Measurements from ENCODE around the gene NRAS. TPM values are rescaled to one million over a fixed set of nuclear protein-coding genes. Genes with fewer than 3 reads are reported as not detected.

The NRAS gene
- total RNA-seq, 1 experiment from 2014 or later = 72.9 TPM

- Histone ChIP-seq H4K8ac (replicated peaks; ENCODE audit: insufficient read length, low read depth, low read length) (no peak overlapping the region), H3K18ac (ENCODE audit: insufficient read length, low read depth, low read length) (no peak overlapping the region), H4K91ac (ENCODE audit: insufficient read length, low read depth, low read length) (no peak overlapping the region), H3K56ac (ENCODE audit: insufficient read length, low read depth, low read length) (no peak overlapping the region), H4K20me1 (ENCODE audit: control insufficient read depth, insufficient read depth, insufficient read length) (no peaks in the 10 kb centered on the region), H3T11ph (ENCODE audit: low read length) (no peak overlapping the region), H2AK5ac (ENCODE audit: insufficient read length, low read length) (no peak overlapping the region), H3K4ac (ENCODE audit: low read depth, low read length) (no peak overlapping the region), H2BK5ac (ENCODE audit: insufficient read length, low read length) (no peak overlapping the region), H3K27ac (ENCODE audit: insufficient read length, low read depth, low read length) (no peak overlapping the region), H2BK12ac (ENCODE audit: insufficient read length, low read depth, low read length) (no peak overlapping the region), H3K9me3 (ENCODE audit: control insufficient read depth, low read depth, low read length) (no peaks in the 10 kb centered on the region), H3K79me2 (ENCODE audit: insufficient read depth, low read length) (no peaks in the 10 kb centered on the region), H3K4me2 (ENCODE audit: insufficient read depth, insufficient read length, low read length) (no peak overlapping the region), H2BK120ac (ENCODE audit: low read depth, low read length, poor library complexity, severe bottlenecking) (no peak overlapping the region), H2BK15ac (ENCODE audit: low read depth, low read length) (no peak overlapping the region), H3K79me1 (ENCODE audit: insufficient read depth, low read depth, low read length, poor library complexity, severe bottlenecking) (no peaks in the 10 kb centered on the region), H3K9ac (ENCODE audit: extremely low read depth, insufficient read length, low read length) (no peak overlapping the region), H3K14ac (ENCODE audit: insufficient read depth, low read length) (no peak overlapping the region), H3K23ac (ENCODE audit: insufficient read length, low read depth, low read length) (no peak overlapping the region), H2BK20ac (ENCODE audit: low read depth, low read length, poor library complexity, severe bottlenecking) (no peak overlapping the region), H2AFZ (ENCODE audit: low read length) (no peak overlapping the region), H3K27me3 (ENCODE audit: insufficient read depth, low read length) (no peaks in the 10 kb centered on the region), H3K23me2 (ENCODE audit: insufficient read length, low read depth, low read length, poor library complexity, severe bottlenecking) (no peaks in the 10 kb centered on the region), H3K4me1 (ENCODE audit: insufficient read depth, low read length) (no peaks in the 10 kb centered on the region), H4K5ac (ENCODE audit: insufficient read length, low read depth, low read length) (no peak overlapping the region)
- Mint-ChIP-seq H3K4me1 (no peaks in the 10 kb centered on the region), H3K4me3 (no peak overlapping the region), H3K9me3 (no peaks in the 10 kb centered on the region), H3K27me3 (ENCODE audit: low read depth) (peaks cover 5% of the 10 kb centered on the region; the same call in 1 of the 2 replicates), H3K27ac (no peak overlapping the region), H3K36me3 (ENCODE audit: insufficient read depth in 1 of 3, low read depth in 3 of 3) (peaks cover 0 to 12% (median 7%) of the 10 kb centered on the region in 3 experiments; a peak in 5 of 7 replicates)
- no peak for TF ChIP-seq CTCF (conservative IDR thresholded peaks at IDR 0.05)
- DNase-seq = no peak
- no CpG with 5 or more reads among the region's 2 CpGs for WGBS (ENCODE audit: extremely low coverage, insufficient read length, low lambda C conversion rate)
Measured at GRCh38 chr1:114701931-114702330, 14.6 kb downstream of the NRAS start.

All from H9 (cell line).